PC-3 (cell line): ENCODE results near the gene DPF3.

Experiments
- EZH2 ChIP-seq: fragments of 300-600 bp; sonication (generic); IDR thresholded peaks from one replicate; pipeline ENCODE4 v1.6.1; 2017; ENCODE audit warnings: antibody characterized with exemption, mild to moderate bottlenecking, low read length; ENCODE audit not compliant: unreplicated experiment
- EZH2phosphoT487 ChIP-seq: fragments of 300-600 bp; sonication (generic); IDR thresholded peaks from 2 replicates; pipeline ENCODE4 v1.6.1; 2018; ENCODE audit warnings: mild to moderate bottlenecking, antibody characterized with exemption, low read length, borderline replicate concordance
- TF ChIP-seq, protein P1 (sequence below): fragments of 300-600 bp; sonication (generic); conservative IDR thresholded peaks from 2 replicates; pipeline ENCODE4 v1.5.1; 2017; ENCODE audit warnings: antibody characterized with exemption, low read depth, mild to moderate bottlenecking, low read length

- TF ChIP-seq EZH2phosphoT487 (no peak), EZH2 (no peak)
- TF ChIP-seq, protein P1, sequence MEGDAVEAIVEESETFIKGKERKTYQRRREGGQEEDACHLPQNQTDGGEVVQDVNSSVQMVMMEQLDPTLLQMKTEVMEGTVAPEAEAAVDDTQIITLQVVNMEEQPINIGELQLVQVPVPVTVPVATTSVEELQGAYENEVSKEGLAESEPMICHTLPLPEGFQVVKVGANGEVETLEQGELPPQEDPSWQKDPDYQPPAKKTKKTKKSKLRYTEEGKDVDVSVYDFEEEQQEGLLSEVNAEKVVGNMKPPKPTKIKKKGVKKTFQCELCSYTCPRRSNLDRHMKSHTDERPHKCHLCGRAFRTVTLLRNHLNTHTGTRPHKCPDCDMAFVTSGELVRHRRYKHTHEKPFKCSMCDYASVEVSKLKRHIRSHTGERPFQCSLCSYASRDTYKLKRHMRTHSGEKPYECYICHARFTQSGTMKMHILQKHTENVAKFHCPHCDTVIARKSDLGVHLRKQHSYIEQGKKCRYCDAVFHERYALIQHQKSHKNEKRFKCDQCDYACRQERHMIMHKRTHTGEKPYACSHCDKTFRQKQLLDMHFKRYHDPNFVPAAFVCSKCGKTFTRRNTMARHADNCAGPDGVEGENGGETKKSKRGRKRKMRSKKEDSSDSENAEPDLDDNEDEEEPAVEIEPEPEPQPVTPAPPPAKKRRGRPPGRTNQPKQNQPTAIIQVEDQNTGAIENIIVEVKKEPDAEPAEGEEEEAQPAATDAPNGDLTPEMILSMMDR, result no peak
These were observed 214.3 kb downstream of the DPF3 start for GRCh38 chr14:72679536-72680151.
